GM19395 (cell line): ENCODE measurements around the gene SPINK9.
"Not testable (repeated sequence)": the region's sequence is repeated elsewhere in the genome, so short reads cannot be mapped to it uniquely, and the experiment has no call there.

Experiments used
- ATAC-seq: cut with Tn5 transposase; IDR thresholded peaks from one replicate; pipeline ENCODE4 v1.9.1; 2021; ENCODE audit warnings: mild to moderate bottlenecking, moderate library complexity; ENCODE audit not compliant: unreplicated experiment

Gene SPINK9, protein sequence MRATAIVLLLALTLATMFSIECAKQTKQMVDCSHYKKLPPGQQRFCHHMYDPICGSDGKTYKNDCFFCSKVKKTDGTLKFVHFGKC

DNA sequence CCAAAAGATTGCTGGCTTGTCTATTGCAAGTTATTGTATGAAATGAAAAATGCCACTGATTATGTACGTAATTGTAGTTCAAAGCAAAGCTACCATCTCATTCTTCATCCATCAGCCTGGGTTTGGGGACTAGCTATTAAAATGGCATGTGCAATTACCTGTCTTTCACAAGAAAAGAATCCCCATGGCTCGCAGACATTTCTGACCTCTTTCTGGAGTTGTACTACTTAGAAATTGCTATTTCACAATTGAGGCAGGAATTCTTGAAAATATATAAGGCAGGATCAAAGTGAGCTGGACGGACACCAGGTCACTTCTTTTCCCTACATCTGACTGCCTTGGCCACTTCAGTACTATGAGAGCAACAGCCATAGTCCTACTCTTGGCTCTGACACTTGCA lies at the start of gene SPINK9:
TSS of gene SPINK9 (plus strand) at position 301 of the 400 bp plus-strand sequence. CDS start at position 356, 55 bp downstream.
- no peak for ATAC-seq

DNA sequence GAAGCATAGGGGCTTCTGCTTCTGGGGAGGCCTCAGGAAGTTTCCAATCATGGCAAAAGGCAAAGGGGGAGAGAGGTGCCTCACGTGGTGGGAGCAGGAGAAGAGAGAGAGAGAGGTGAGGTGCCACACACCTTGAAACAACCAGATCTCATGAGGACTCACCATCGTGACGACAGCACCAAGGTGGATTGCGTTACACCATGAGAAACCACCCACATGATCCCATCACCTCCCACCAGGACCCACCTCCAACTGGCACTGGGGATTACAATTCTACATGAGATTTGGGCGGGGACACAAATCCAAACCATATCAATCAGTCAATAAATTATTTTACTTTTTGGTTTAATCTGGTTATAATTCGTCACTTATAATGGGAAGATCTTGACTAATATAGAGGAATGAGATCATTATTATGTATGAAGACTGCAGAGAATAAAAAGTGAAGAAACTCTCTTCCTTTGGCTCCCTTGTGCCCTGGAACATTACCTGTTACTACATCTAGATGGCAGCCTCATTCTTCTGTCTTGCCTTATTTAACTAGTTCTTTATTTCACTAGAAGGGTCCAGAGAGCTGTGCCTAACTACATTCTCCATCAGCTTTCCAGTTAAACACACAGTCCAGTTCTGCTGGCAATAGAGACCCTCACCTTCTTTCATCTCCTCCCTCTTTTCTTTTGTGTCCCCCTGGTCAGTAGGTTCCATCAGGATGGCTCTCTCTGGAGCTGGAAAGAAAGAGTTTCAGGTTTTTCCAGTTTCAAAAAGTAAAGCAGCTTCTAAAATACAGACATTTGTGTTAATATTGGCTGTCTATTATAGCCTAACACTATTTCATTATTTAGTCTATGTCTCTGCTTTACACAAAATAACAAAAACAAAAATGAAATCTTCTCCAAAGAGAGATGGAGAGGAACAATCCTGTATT lies 44.8 kb upstream of the SPINK9 start:
- no peak for ATAC-seq

DNA sequence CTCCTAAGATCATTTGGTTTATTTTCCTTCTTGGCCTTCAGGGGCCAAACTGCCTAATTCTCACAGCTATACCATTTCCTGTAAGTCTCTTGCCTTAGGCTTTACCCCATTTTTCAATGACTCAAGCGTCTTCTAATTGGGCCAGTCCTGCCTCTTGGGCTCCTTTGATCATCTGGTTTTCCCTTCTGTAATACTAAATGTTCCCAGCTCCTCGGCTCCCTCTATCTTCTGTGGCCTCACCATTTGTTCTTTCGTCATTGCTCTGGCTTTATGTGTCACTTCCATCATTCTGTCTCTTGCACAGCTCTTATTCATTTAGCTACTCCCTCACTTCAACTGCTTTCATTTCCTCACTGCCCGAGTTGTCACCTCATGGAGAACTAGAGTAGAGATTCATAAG lies 37.6 kb upstream of the SPINK9 start:
- ATAC-seq, result no peak

DNA sequence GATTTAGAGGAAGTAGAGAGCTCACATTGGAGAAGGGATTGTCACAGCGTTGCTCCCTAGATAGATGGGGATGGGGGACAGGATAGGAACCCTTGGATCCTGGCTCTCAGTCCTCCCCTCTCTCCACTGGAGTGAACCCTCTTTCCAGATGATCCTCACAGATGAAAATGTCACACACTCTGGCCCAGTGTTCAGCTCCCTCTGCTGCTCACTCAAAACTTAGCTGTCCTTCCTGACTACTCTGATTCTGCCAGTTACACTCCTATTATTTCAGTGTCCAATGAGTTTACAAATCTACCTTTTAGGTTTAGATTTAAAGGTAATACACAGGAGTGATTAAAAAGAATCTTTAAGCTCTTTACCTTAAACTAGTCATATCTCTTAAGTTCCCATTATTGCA lies 28.9 kb upstream of the SPINK9 start:
- no peak for ATAC-seq

DNA sequence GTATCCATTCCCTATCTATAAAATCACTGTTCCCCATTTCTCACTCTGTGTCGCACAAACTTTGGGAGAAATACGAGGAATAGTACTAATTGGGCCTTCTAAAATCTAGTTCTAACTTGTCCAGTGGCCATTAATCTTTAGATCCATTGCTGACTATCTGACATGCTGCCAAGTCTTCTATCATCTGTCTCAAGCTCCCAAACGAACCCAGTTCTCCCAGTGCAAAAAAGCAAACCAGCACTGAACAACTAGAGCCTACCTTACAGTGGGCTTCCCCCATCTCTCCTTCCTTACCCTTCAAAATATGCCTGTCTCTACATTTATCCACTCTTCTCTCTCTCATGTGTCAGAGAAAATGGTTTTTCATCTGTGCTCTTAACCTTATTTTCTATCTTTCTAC lies 26.3 kb upstream of the SPINK9 start:
- no peak for ATAC-seq

DNA sequence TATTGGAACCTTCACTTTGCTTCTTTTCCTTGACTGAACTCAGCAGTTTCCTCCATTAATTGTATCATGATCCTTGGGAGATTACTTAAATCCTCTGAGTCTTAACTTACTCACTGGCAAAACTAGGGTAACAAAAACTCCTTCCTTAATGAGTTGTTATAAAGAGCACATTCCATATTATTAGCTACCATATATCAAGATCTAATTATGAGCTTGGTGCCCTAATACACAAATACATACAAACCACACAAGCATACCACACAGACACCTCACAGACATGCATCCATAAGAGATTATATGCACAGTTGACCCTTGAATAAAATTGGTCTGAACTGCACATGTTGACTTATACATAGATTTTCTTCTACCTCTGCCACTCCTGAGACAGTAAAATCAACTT lies 25.6 kb upstream of the SPINK9 start:
- no peak for ATAC-seq

DNA sequence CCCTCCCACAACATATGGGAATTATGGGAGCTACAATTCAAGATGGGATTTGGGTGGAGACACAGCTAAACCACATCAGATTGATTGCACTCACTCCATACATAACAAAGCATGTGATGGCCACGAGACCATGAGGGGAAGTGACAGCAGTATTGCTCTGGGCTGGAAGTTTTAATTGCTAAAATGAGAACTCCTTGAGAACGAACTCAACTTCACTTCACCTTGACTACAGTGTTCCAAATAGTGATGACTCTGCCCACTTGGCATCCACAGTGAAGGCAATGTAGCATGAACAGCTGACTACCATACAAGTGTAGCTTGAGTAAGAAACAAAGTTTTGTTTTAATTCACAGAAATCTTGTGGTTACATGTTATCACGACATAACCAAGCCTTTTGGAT lies 23.9 kb upstream of the SPINK9 start:
- no peak for ATAC-seq

DNA sequence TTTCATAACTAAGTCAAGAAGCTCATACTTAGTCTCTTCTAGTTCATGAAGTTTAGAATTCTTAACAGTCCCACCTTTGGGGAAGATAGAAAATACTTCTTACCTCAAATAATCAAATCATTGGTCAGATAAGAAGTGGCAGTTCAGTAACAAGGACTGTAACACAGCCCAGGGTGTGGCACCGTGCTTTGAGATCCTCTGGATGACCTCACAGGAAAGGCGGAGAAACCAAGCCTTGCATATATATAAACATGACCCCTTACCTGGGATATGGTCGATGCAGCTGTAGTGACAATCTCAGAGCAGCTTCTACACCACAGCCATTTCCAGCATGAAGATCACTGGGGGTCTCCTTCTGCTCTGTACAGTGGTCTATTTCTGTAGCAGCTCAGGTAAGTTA lies 23.2 kb upstream of the SPINK9 start, which contains the start of gene SPINK7:
TSS of gene SPINK7 (plus strand) at position 271 of the 400 bp plus-strand sequence. CDS start at position 332, 61 bp downstream.
- ATAC-seq, result no peak

DNA sequence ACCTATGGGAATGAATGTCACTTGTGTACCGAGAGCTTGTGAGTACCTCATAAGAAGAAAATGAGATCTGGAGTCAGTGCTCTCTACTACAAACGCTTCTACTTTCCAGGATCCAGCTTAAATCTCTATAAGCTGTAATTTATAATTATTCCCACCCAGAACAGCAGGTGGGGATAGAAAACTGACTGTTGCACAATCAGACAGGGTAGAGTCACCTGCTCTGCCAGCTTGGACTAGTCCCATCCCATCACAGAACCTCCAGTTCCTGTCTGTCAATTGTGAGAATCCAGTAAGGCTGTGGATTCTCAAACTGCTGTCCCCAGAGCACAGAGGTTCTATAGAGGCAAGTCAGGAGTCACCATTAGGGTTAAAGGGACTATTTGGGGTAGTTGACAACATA lies 21.2 kb upstream of the SPINK9 start:
- no peak for ATAC-seq

DNA sequence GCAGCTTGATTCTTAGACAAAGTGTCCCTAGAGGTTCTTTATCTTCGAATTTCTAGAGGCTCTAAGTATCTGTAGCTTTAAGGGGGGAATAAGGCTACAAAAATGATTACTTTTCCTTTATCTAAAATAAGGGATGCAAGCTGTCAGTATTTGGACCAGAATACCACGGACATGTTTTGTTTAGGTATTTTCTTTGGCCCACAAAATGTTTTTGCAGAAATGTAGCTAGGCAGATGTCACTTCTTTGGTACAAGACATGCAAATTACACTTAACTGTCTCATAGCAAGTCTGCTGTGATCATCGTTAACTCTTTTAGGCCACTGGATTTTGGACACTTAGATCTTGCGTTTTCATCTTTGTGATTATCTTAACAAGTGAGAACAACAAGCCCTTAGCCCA lies 20.6 kb upstream of the SPINK9 start:
- ATAC-seq, result no peak

DNA sequence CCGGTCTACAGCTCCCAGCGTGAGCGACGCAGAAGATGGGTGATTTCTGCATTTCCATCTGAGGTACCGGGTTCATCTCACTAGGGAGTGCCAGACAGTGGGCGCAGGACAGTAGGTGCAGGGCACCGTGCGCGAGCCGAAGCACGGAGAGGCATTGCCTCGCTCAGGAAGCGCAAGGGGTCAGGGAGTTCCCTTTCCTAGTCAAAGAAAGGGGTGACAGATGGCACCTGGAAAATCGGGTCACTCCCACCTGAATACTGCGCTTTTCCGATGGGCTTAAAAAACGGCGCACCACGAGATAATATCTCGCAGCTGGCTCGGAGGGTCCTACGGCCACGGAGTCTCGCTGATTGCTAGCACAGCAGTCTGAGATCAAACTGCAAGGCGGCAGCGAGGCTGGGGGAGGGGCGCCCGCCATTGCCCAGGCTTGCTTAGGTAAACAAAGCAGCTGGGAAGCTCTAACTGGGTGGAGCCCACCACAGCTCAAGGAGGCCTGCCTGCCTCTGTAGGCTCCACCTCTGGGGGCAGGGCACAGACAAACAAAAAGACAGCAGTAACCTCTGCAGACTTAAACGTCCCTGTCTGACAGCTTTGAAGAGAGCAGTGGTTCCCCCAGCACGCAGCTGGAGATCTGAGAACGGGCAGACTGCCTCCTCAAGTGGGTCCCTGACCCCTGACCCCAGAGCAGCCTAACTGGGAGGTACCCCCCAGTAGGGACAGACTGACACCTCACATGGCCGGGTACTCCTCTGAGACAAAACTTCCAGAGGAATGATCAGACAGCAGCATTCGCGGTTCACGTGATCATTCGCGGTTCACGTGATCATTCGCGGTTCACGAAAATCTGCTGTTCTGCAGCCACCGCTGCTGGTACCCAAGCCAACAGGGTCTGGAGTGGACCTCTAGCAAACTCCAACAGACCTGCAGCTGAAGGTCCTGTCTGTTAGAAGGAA lies 15.1 kb upstream of the SPINK9 start:
- not testable (repeated sequence) for ATAC-seq

DNA sequence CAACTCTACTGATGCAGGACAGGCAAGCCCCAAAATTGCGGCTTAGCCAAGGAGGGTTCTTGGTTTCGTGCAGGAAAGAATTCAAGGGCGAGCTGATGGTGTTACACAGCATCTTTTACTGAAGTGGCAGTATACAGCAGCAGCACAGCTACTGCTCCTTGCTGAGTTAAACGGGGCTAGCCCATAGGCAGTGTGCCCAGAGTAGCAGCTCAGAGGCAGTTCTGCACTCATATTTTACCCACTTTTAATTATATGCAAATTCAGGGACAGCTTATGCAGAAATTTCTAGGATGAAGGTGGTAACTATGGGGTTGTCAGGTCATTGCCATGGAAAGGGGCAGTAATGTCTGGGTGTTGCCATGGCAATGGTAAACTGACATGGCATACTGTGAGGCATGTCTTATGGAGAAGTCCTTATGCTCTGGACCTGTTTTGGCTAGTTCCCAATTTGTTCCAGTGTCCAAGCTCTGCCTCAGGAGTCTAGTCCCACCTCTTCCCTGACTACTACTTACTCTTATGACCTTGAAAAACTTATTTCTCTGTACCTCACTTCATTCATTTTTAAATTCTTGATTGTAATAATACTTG lies 2.0 kb upstream of the SPINK9 start:
- no peak for ATAC-seq

DNA sequence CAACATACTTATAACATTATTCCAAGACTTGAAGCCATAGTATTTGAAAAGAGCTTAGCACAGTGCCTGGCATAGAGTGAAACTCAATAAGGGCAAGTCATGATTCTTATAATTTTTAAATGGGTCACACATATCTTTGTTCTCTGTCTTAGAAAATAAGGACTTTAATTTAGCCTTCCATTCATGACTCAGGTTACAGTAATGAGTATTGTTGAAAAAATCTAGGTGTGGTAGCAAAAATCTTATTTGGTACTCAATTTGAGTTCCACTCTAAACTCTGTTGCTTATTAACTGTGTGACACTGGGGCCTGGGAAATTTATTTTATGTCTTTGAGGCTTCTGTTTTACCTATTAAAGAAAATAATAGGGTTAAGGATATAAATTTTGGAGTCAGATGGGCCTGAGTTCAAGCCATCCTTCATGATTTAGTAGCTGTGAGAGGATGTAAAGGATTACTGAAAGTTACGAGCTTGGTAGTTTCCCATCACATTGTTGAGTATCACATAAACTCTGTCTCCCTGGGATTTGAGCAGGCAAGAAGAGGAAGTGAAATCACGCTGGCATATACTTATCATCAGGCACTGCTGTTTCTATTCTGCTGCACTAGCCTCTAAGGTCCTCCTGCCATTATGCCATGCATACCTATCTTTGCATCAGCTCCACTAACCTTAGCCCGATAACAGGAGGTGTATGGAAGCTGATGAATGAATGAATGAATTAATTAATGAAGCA lies 1.5 kb downstream of the SPINK9 start:
- no peak for ATAC-seq

DNA sequence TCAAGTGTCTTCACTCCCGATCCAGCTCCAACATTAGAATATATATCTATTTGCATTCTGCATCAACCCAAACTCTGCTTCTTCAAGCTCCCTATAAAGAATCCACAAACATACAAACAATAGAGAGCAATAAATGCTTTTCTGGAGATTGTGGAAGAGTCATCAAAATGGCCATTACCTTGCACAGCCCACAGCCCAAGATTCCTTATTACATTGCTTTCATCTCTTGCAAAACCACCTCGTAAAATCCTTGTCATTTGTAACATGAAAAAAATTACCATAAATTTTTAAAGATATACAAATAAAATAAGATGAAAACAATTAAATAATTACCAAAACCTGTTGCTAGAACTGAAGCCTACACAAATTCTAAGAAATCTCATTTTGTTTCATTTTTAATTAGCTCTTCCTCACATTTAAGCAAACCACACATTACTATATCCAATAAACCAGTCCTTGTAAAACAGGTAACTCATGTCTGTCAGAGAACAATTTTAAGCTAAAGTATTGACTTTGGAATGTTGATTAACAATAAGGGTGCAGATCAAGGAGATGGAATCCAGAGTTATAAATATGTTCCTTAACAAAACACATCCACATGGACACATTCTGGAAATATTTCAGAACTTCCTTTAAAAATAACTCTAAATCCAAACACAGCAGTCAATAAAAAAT lies 7.1 kb downstream of the SPINK9 start:
- no peak for ATAC-seq

DNA sequence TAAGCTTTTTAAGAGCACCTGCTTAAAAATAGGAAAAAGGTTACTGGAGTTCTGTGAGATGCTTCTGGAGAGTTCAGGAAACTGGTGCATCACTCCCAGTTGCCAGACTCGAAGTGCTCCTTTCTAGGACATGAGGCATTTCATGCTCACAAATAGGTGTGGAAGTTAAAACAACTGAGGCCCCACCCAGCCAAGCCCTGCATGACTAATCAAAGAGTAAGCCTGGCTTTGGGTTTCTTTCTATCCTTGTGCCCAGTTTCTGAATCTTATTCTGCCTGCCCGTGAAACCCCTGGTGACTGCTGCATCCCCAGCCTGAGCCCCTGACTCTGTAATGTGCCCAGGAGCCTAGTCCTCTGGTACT lies 7.7 kb downstream of the SPINK9 start:
- no peak for ATAC-seq

DNA sequence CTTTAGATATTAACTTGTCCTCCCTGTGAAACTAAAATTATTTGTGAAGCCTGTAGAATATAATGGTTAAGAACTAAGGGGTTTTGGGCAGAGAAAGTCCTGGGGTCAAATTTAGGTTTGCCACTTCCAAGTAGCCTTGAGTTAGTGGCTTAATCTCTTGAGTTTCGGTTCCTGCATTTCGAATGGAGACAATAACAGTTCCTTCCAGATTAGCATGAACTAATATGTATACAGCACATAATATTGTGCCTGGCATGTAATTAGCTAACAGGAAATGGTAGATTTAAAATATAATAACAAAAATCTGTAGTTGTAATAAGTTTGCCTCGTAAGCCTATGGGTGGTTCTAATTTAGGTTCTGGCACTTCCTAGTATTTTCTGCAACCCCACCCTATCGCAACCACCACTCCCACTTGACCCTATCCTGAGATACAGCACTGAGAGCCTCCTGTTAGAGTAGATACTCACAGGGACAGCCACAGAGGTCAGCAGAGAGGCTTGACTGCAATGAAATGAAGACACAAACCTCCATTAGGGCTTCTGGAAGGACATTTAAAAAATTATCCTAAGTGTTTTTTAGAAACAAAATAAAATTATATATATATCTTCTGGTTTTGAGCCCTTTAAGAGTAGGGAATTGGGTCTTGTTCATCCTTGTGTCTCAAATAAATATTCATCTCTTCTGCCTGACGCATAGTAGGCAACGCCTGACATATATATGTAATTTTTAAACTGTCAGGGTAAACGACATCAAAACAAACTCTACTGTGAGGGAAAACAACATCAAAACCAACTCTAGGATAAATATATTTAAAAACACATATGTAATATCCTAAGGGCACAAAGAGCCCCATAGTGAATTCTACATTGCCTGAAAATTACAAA lies 8.5 kb downstream of the SPINK9 start:
- no peak for ATAC-seq

DNA sequence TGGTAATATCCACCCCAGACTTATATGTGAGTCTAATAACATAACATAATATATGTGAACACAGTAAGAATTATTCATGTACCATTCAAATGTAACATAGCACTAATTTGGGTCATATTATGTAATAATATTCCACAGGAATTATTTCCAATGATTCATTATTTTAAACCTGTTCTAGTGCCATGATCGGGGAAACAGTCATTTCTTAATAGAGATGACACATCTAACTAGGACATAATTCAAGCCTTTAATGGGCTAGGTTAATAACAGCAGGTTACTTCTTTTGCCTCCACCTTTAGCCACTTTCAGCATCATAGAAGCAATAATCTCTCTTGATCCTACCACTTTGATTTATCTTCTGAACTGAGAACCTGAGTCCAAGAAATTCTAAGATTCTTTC lies 12.3 kb downstream of the SPINK9 start:
- no peak for ATAC-seq

DNA sequence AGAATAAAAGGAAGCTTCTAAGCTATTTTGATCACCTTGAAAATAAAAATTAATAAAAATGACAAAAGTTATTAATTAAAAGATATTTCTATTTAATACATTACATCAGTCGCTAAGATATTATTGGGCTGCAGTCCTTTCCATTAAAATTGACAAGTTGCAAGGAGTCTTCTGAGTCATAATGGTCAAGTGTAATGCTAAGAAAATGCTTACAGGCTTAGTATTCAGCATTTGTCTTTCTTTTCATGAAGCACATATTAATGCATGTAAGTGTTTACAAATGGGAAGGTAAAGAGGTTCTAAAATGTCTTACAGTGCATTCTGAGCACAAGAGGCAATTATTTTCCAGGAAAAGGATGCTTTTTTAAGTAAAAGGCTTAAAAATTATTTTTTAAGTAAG lies 17.3 kb downstream of the SPINK9 start:
- ATAC-seq, result no peak

DNA sequence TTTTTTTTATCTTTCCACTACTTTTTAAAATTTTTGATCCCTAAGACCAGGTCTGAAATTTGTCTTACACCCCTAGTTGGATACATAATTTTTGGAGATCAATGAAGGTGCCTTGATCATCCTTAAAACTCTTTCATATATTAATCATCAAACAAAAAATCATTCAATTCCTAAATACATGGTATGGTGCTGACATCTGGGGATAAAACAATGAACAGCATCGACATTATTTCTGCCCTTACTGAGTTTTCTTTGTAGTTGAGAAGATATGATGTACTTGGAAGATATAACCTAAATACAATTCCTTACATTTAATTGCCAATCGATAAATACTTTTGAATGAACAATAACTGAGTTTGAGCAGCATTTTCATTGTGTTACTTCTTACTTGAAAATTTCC lies 18.3 kb downstream of the SPINK9 start:
- ATAC-seq, result no peak
